Measurements from ENCODE around the gene STX12. TPM values are rescaled to one million over a fixed set of nuclear protein-coding genes. Genes with fewer than 3 reads are reported as not detected.

STX12 gene
- total RNA-seq (2014; rRNA removed; shearing (Covaris generic)), result 9.0 and 13.7 TPM in 2 replicates
- 5.1 and 6.1 TPM in 2 replicates for polyA plus RNA-seq (2016; fragmentation: Nextera tagmentation; extraction: Ambion mirVana)
- long read RNA-seq, partial matches to known transcripts, result 1 of 4 reads
- long read RNA-seq, other reads (novel, unspliced or antisense), result 0 of 4 reads

- peak within 1 kb of the TSS; percentile 29 for H3K27ac ChIP-seq (ENCODE audit: low read depth)
- H3K27me3 Mint-ChIP-seq (ENCODE audit: insufficient read depth, low read depth, poor library complexity), result peaks cover 8% of the 10 kb centered on the region
These were observed at the start of gene STX12 for GRCh38 chr1:27772932-27773825. STX12 (plus strand) TSS chr1:27773219; CDS start chr1:27773308, 89 bp downstream.

GRCh38 chr1:27724961-27725373 is 48.1 kb upstream of the STX12 start:
- H3K4me1 Mint-ChIP-seq, result peaks cover 10% of the 10 kb centered on the region
- peak overlapping the region; percentile 74 for H3K4me3 Mint-ChIP-seq
- H3K9me3 Mint-ChIP-seq, result no peaks in the 10 kb centered on the region
- no peaks in the 10 kb centered on the region for H3K27me3 ChIP-seq (ENCODE audit: insufficient read depth)
- peaks cover 3% of the 10 kb centered on the region; the same call in 1 of the 3 replicates for H3K36me3 Mint-ChIP-seq (ENCODE audit: low read depth)
- DNase-seq (ENCODE audit: low spot score) (peak; percentile 83), ATAC-seq (peak; percentile 29)
- H3K4me1 ChIP-seq (ENCODE audit: insufficient read depth), result peaks cover 17% of the 10 kb centered on the region; the same call in 1 of the 2 replicates
- H2AFZ ChIP-seq, result peak overlapping the region; percentile 76
- H3K9me2 ChIP-seq (ENCODE audit: insufficient read depth), result no peaks in the 10 kb centered on the region
- TF ChIP-seq POLR2AphosphoS5 (IDR thresholded peaks at IDR 0.05; ENCODE audit: low read depth) (no peak), ETS1 (IDR thresholded peaks at IDR 0.05) (no peak), NANOG (IDR thresholded peaks at IDR 0.05; ENCODE audit: borderline replicate concordance) (no peak), ZNF462 (CRISPR knock-in tag; IDR thresholded peaks at IDR 0.05) (no peak), JUNB (IDR thresholded peaks at IDR 0.05; ENCODE audit: unreplicated experiment) (no peak), STAT1 (IDR thresholded peaks at IDR 0.05; ENCODE audit: unreplicated experiment) (no peak)
- peaks cover 12% of the 10 kb centered on the region for H3K27me3 Mint-ChIP-seq (ENCODE audit: insufficient read depth, low read depth, poor library complexity)
- peak overlapping the region; percentile 40 for H3K4me3 ChIP-seq
- 0 out of 2 replicates have a peak, but pooled peaks cover 6% of the 10 kb centered on the region for H3K79me2 ChIP-seq (replicated peaks; ENCODE audit: insufficient read depth)
- no peaks in the 10 kb centered on the region for H3K36me3 ChIP-seq (ENCODE audit: insufficient read depth)
- H3K4me2 ChIP-seq, result peak overlapping the region; percentile 73
- peak overlapping the region; percentile 98 for H3K27ac Mint-ChIP-seq
- no peaks in the 10 kb centered on the region for H4K20me1 ChIP-seq (replicated peaks; ENCODE audit: insufficient read depth)
- H3K27ac ChIP-seq (ENCODE audit: low read depth), result peak overlapping the region; percentile 89
- H3F3A ChIP-seq (replicated peaks; ENCODE audit: low read depth), result peaks cover 16% of the 10 kb centered on the region; the same call in 1 of the 2 replicates

More at GRCh38 chr1:27772932-27773825, at the start of gene STX12:
- peak within 1 kb of the TSS; percentile 89 for H3K27ac Mint-ChIP-seq
- no peaks in the 10 kb centered on the region for H3K9me2 ChIP-seq (ENCODE audit: insufficient read depth)
- no peaks in the 10 kb centered on the region for H3K36me3 ChIP-seq (ENCODE audit: insufficient read depth)
- no peaks in the 10 kb centered on the region for H3K27me3 ChIP-seq (ENCODE audit: insufficient read depth)
- no peaks in the 10 kb centered on the region for H3K9me3 Mint-ChIP-seq
- peaks cover 6% of the 10 kb centered on the region for H3K4me1 ChIP-seq (ENCODE audit: insufficient read depth)
- DNase-seq (ENCODE audit: low spot score) (peak; percentile 99), ATAC-seq (peak; percentile 95)
- peak; percentile 85 for TF ChIP-seq POLR2AphosphoS5 (IDR thresholded peaks at IDR 0.05; ENCODE audit: low read depth)
- TF ChIP-seq ZNF331 (CRISPR knock-in tag; IDR thresholded peaks at IDR 0.05; ENCODE audit: low read depth), result no peak
- peak; percentile 95 for TF ChIP-seq CREB1 (CRISPR knock-in tag; IDR thresholded peaks at IDR 0.05; ENCODE audit: low read depth)
- peak within 1 kb of the TSS; percentile 75 for H3K4me3 ChIP-seq
- H3K4me2 ChIP-seq, result peak within 1 kb of the TSS; percentile 87
- H3K79me2 ChIP-seq (replicated peaks; ENCODE audit: insufficient read depth), result peaks cover 13% of the 10 kb centered on the region
- peaks cover 9% of the 10 kb centered on the region for H3K4me1 Mint-ChIP-seq
- H3K36me3 Mint-ChIP-seq (ENCODE audit: low read depth), result no peaks in the 10 kb centered on the region
- H3F3A ChIP-seq (replicated peaks; ENCODE audit: low read depth), result no peaks in the 10 kb centered on the region
- no peaks in the 10 kb centered on the region for H4K20me1 ChIP-seq (replicated peaks; ENCODE audit: insufficient read depth)
- H2AFZ ChIP-seq, result peak within 1 kb of the TSS; percentile 47
- peak within 1 kb of the TSS; percentile 85 for H3K4me3 Mint-ChIP-seq

Measured in GM23338 (cell line).